GM12878 (cell line): ENCODE results near the gene SAMD7. TPM values are rescaled to one million over a fixed set of nuclear protein-coding genes. Genes with fewer than 3 reads are reported as not detected.

Experiments used
- DPF2 ChIP-seq: fragments of 450-650 bp; IDR thresholded peaks from 2 replicates; pipeline ENCODE4 v1.6.1; 2017; ENCODE audit warnings: mild to moderate bottlenecking
- E2F4 ChIP-seq: IDR thresholded peaks from 2 replicates; pipeline ENCODE4 v1.6.1; 2012; ENCODE audit warnings: low read depth, low read length, improper control_type of control experiment
- E4F1 ChIP-seq: fragments of 450-650 bp; IDR thresholded peaks from 2 replicates; pipeline ENCODE4 v1.6.1; 2018; ENCODE audit warnings: borderline replicate concordance, mild to moderate bottlenecking; ENCODE audit not compliant: partially characterized antibody
- EP300 ChIP-seq, 2 experiments: fragments of 150-350 bp in 1 of 2; IDR thresholded peaks; 2 replicates each; pipeline ENCODE4 v1.6.1; 2011 to 2012; ENCODE audit warnings: low read depth in 2 of 2, low read length in 2 of 2, borderline replicate concordance in 1 of 2, improper control_type of control experiment in 1 of 2, inconsistent platforms in 1 of 2; ENCODE audit not compliant: control insufficient read depth in 1 of 2
- EZH2 ChIP-seq: IDR thresholded peaks from 2 replicates; pipeline ENCODE4 v1.6.1; 2012; ENCODE audit warnings: low read depth, mild to moderate bottlenecking, control low read depth, inconsistent platforms, low read length, borderline replicate concordance; ENCODE audit not compliant: control insufficient read depth
- FOXM1 ChIP-seq: IDR thresholded peaks from 2 replicates; pipeline ENCODE4 v1.6.1; 2012; ENCODE audit warnings: low read depth, mild to moderate bottlenecking, inconsistent platforms, low read length, moderate library complexity
- HDAC2 ChIP-seq: fragments of 200-600 bp; sonication (generic); IDR thresholded peaks from 2 replicates; pipeline ENCODE4 v1.6.1; 2017
- IRF5 ChIP-seq: fragments of 450-650 bp; IDR thresholded peaks from 2 replicates; pipeline ENCODE4 v1.6.1; 2017; ENCODE audit warnings: borderline replicate concordance
- MEF2A ChIP-seq: IDR thresholded peaks from 2 replicates; pipeline ENCODE4 v1.6.1; 2011; ENCODE audit warnings: low read depth, mild to moderate bottlenecking, low read length, moderate library complexity; ENCODE audit not compliant: insufficient read depth
- MYC ChIP-seq: IDR thresholded peaks from 2 replicates; pipeline ENCODE4 v1.6.1; 2011; ENCODE audit warnings: mild to moderate bottlenecking, low read length, moderate library complexity, inconsistent platforms; ENCODE audit not compliant: insufficient read depth, insufficient replicate concordance, insufficient read length, severe bottlenecking
- NR2C1 ChIP-seq: fragments of 450-650 bp; IDR thresholded peaks from 2 replicates; pipeline ENCODE4 v1.6.1; 2017; ENCODE audit warnings: antibody characterized with exemption, mild to moderate bottlenecking, moderate library complexity
- RAD51 ChIP-seq: fragments of 450-650 bp; IDR thresholded peaks from 2 replicates; pipeline ENCODE4 v1.6.1; 2016; ENCODE audit warnings: moderate library complexity, mild to moderate bottlenecking, inconsistent platforms
- SMAD5 ChIP-seq: IDR thresholded peaks from 2 replicates; pipeline ENCODE4 v1.6.1; 2016; ENCODE audit warnings: antibody characterized with exemption, low read depth
- SMARCA5 ChIP-seq: fragments of 450-650 bp; IDR thresholded peaks from 2 replicates; pipeline ENCODE4 v1.6.1; 2017; ENCODE audit warnings: mild to moderate bottlenecking
- SPI1 ChIP-seq: IDR thresholded peaks from 2 replicates; pipeline ENCODE4 v1.6.1; 2011; ENCODE audit warnings: low read depth, mild to moderate bottlenecking, low read length, moderate library complexity, borderline replicate concordance; ENCODE audit not compliant: insufficient read depth
- SREBF1 ChIP-seq: IDR thresholded peaks from 2 replicates; pipeline ENCODE4 v1.6.1; 2012; ENCODE audit warnings: mild to moderate bottlenecking, low read length
- SREBF2 ChIP-seq: IDR thresholded peaks from 2 replicates; pipeline ENCODE4 v1.6.1; 2012; ENCODE audit warnings: mild to moderate bottlenecking, low read length
- SUPT20H ChIP-seq: IDR thresholded peaks from 2 replicates; pipeline ENCODE4 v1.6.1; 2011; ENCODE audit warnings: low read depth, mild to moderate bottlenecking, low read length, moderate library complexity, borderline replicate concordance; ENCODE audit not compliant: control insufficient read depth
- TCF7 ChIP-seq: IDR thresholded peaks from 2 replicates; pipeline ENCODE4 v1.6.1; 2014; ENCODE audit warnings: antibody characterized with exemption, borderline replicate concordance
- YY1 ChIP-seq: IDR thresholded peaks from 2 replicates; pipeline ENCODE4 v1.6.1; 2011; ENCODE audit warnings: low read depth, mild to moderate bottlenecking, low read length
- ZNF592 ChIP-seq: fragments of 450-650 bp; IDR thresholded peaks from 2 replicates; pipeline ENCODE4 v1.6.1; 2017; ENCODE audit warnings: mild to moderate bottlenecking, moderate library complexity
- ZSCAN29 ChIP-seq: fragments of 450-650 bp; IDR thresholded peaks from 2 replicates; pipeline ENCODE4 v1.6.1; 2017; ENCODE audit warnings: mild to moderate bottlenecking, moderate library complexity
- polyA plus RNA-seq, 11 experiments: library from polyadenylated mRNA; depleted of rRNA in 4 of 11; unstranded in 6 of 11; stranded (reverse) in 5 of 11; fragments of >200 nt; fragmentation: Nextera tagmentation in 4 of 11; fragmentation: Illumina TruSeq in 1 of 11; extraction: Ambion mirVana in 4 of 11; extraction: Trizol in 1 of 11; gene quantifications; 1 replicate in 1 of 11; 2 replicates in 10 of 11; pipeline versions ENCODE4 v1.2.1 to v1.2.3, GENCODE V29; 2011 to 2016; ENCODE audit warnings: inconsistent platforms in 2 of 11, missing spikeins in 2 of 11, low read depth in 1 of 11
- total RNA-seq, 4 experiments: library from RNA; depleted of rRNA in 3 of 4; stranded (reverse); fragments of >200 nt in 3 of 4; fragmentation: Illumina TruSeq in 1 of 4; extraction: Trizol in 1 of 4; gene quantifications; 2 replicates each; pipeline versions ENCODE4 v1.2.1 to v1.2.3, GENCODE V29; 2013 to 2021

The SAMD7 gene
- total and polyA plus RNA-seq, 10 of the 15 experiments (the other 5 are each of a cell fraction or from before 2014, with no cell fraction given), result 0.03 to 0.11 (median 0.07) TPM; not detected in 3

GRCh38 chr3:169966428-169966950 is 55.1 kb downstream of the SAMD7 start, which contains the start of gene SEC62 (continued):
- TF ChIP-seq E2F4 (no peak), ZNF592 (no peak), SPI1 (no peak), SUPT20H (no peak), MYC (no peak), EZH2 (no peak), SREBF1 (no peak), E4F1 (no peak), SREBF2 (no peak), NR2C1 (no peak), YY1 (peak; percentile 99), SMARCA5 (peak; percentile 68), ZSCAN29 (no peak), SMAD5 (peak; percentile 82), MEF2A (0 out of 2 replicates have a peak, but pooled peaks have one; percentile 45), DPF2 (0 out of 2 replicates have a peak, but pooled peaks have one; percentile 34), EP300 (IDR thresholded peaks at IDR 0.05; ENCODE audit: borderline replicate concordance in 1 of 2, control insufficient read depth in 1 of 2, low read depth in 2 of 2, low read length in 2 of 2) (no peak; a peak in 1 of 4 replicates), TCF7 (no peak), FOXM1 (0 out of 2 replicates have a peak, but pooled peaks have one; percentile 73), IRF5 (peak; percentile 81), HDAC2 (no peak), RAD51 (no peak)
